HG03571 (cell line): ENCODE data around the gene CAPN14.

ENCODE experiments used
- ATAC-seq: cut with Tn5 transposase; IDR thresholded peaks from one replicate; pipeline ENCODE4 v1.9.1; 2021; ENCODE audit not compliant: unreplicated experiment

CAPN14 gene

GRCh38 chr2:31241625-31242270 lies 24.4 kb upstream of the CAPN14 start:
- no peak for ATAC-seq

GRCh38 chr2:31240381-31241365 lies 23.4 kb upstream of the CAPN14 start:
- no peak for ATAC-seq

DNA sequence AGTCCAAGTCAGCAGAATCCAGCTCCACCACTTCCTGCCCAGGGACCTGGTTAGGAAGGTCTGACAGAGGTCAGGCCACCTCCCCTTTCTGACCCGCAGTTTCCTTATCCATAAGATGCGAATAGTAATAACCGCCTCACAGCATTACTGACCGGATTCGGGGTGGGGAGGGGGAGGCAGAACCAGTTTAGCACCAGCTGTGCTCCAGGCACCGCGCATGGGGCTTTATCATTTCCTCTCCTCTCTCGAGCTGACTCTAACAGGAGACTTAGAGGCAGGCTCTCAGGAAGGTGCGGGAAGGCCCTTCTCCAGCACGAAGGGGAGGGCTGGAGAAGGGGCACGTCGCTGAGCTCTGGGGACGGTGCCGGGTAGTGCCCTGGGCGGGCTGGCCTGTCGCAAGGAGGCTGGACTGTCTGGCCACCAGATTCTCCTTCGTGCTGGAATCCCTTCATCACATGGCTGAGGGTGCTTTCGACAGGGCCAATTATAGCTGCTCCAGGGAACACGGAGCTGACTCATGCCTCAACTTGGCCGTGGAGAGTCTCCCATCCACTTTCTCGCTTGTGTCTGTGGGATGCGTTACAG lies 22.4 kb upstream of the CAPN14 start:
- ATAC-seq: no peak

- no peak for ATAC-seq
Measured at GRCh38 chr2:31238906-31239592, 21.7 kb upstream of the CAPN14 start.

DNA sequence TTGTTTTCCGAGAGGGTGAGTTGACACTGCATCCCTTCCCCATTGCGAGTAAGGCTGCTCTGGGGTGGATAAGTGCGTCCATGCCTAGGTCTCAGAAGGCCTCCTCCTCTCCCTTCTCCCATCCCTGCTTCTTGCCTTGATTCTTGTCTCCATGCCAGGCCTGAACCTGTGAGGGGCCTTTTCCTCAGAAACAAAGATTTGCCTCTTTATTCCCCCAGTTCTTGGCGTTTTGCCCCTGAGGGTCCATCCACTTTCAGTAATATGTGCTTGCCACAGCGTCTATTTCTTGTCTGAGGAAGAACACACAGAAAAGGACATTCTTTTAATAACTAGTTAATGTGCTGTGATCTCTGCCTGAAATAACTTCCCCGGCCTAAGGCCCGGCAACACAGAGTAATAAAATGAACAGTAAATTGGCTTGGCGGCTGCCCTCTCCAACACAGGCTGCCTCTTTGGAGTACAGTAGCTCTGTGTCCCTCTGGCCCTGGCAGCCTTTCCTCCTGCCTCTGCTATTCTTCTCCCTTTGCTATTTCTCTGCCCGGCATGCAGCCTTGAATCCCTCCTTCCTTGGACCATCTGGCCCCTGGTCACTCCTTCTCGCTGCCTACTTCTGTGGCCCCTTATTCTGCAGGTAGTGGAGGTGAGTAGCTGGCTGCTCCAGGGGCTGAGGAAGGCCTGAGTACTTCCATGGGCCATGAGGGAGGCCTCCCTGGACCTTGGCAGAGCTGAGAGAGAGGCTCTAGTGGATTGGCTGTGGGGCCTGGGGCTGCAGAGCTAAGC lies 21.0 kb upstream of the CAPN14 start:
- ATAC-seq: no peak

- ATAC-seq: no peak
Measured at GRCh38 chr2:31237348-31238017, 20.2 kb upstream of the CAPN14 start.

- ATAC-seq: no peak
Measured at GRCh38 chr2:31236433-31237205, 19.3 kb upstream of the CAPN14 start.

- ATAC-seq: no peak
Measured at GRCh38 chr2:31235504-31235902, 18.2 kb upstream of the CAPN14 start.

- no peak for ATAC-seq
Measured at GRCh38 chr2:31234683-31235503, 17.6 kb upstream of the CAPN14 start.

- peak; percentile 97 for ATAC-seq
Measured at GRCh38 chr2:31233741-31234682, 16.7 kb upstream of the CAPN14 start, which contains the start of gene EHD3. TSS of gene EHD3 (plus strand) at chr2:31234152. CDS start at chr2:31234622, 470 bp downstream.

- ATAC-seq: no peak
Measured at GRCh38 chr2:31233231-31233630, 15.9 kb upstream of the CAPN14 start.

GRCh38 chr2:31232586-31232985 lies 15.3 kb upstream of the CAPN14 start:
- no peak for ATAC-seq

DNA sequence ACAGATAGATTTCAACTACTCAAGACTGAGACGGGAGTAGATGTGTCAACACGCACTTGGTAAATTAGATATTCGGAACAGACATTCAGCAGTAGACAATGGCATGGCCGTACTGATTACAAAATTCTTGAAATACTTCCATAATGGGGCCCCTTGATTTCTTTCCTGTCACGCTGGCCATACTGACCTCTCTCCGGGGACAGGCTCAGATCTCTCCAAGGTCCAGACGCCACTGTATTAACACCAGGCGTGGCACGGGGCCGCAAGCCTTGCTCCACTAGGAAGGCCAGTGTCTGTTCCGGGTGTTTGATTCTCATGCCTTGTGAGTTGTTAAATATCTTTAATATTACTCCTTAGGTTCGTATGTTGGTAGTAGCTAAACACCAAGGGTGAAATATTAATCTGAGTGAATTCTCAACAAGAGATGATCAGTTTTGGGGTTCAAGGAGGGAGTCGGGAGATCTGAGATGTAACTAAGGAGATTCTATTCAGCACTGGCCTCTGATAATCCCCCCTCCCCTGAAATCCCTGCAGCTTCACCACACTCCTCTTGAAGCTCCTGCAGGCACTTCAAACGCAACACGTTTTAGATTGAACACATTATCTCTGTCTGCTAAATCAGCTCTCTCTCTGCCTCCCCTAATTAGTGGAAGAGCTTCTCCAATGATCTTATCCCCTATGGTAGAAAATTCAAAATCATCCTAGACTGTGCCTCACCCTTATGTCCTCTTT lies 14.4 kb upstream of the CAPN14 start:
- ATAC-seq: no peak

GRCh38 chr2:31230751-31231150 lies 13.4 kb upstream of the CAPN14 start:
- no peak for ATAC-seq

DNA sequence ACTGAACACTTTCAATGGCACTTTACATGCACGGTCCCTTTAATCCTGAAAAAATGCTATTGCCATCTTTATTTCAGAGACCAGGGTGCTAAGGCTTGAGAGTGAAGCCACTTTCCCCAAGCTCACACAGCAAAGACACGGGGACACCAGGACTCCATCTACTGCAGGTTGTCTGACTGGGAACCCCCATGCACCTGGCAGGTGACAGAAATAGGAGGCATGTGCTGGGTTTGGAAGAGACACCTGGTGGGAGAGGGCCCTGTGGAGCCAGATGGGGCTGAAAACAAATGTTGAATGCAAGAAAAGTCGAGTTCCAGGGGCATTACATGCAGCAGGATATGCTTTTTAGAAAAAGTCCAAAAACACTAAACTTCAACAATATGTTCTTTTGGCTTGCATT lies 11.4 kb upstream of the CAPN14 start:
- no peak for ATAC-seq

DNA sequence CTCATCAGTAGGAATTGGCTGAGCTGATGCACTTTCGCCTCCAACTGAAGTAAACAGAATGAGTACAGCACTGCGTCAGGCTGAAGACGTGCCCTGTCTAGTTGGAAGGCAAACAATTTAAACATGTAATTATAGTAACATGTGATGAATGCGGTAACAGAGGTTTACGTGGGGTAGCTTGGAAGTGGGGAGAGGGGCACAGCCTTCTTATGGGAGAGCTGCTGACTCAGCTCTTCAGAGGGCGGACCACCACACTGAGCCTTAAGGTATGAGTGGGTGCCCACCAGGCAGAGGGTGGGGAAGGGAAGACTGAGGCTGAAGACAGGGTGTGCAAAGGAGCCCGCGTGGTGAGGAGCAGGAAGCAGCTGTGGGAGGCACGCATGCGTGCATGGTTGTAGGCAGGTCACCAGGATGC lies 10.4 kb upstream of the CAPN14 start:
- ATAC-seq: no peak
